H1 (cell line): ENCODE data around the gene PDPK1. TPM values are rescaled to one million over a fixed set of nuclear protein-coding genes. Genes with fewer than 3 reads are reported as not detected.
A peak's percentile ranks its signal among the peaks of the same experiment; 100 is the strongest.

ENCODE experiments used
- CTCF ChIA-PET: fragments of 300-600 bp; sonication (Branson Sonifier 250); formaldehyde crosslinking; loops from one replicate; lab custom pipeline; 2021; ENCODE audit not compliant: partially characterized antibody; lab: Charles Lee
- POLR2A ChIA-PET: fragments of 300-600 bp; sonication (Branson Sonifier 250); formaldehyde crosslinking; loops from one replicate; lab custom pipeline; 2021; ENCODE audit warnings: inconsistent platforms; ENCODE audit not compliant: partially characterized antibody; lab: Charles Lee
- DNase-seq, 2 experiments: peaks; one replicate each; pipeline versions ENCODE4 v3.0.0 to v3.0.0-alpha.2; 2010 to 2022; ENCODE audit warnings: low spot score in 2 of 2, low read depth in 1 of 2, mixed read lengths in 1 of 2
- FAIRE-seq: peaks from 2 replicates; lab custom pipeline; 2011; peaks lifted over from hg19 to GRCh38; lab: Jason Lieb, UNC
- H2AFZ ChIP-seq: 2 replicates; pipeline ENCODE4 v1.8.1; 2012; ENCODE audit warnings: low read length, inconsistent platforms
- H2AK5ac ChIP-seq: 2 replicates; pipeline ENCODE4 v1.6.1; 2013; ENCODE audit warnings: low read depth, low read length
- H2BK120ac ChIP-seq: replicated peaks from 2 replicates; pipeline ENCODE3; 2013; ENCODE audit warnings: low read depth, low read length, inconsistent platforms
- H2BK12ac ChIP-seq: 2 replicates; pipeline ENCODE4 v1.6.1; 2013; ENCODE audit warnings: low read depth, low read length
- H2BK15ac ChIP-seq: 2 replicates; pipeline ENCODE4 v1.6.1; 2013; ENCODE audit warnings: low read length
- H2BK20ac ChIP-seq: 2 replicates; pipeline ENCODE4 v1.6.1; 2013; ENCODE audit warnings: low read length
- H2BK5ac ChIP-seq: 2 replicates; pipeline ENCODE4 v1.6.1; 2013; ENCODE audit warnings: low read depth, low read length
- H3K14ac ChIP-seq: 2 replicates; pipeline ENCODE4 v1.6.1; 2013; ENCODE audit warnings: inconsistent platforms; ENCODE audit not compliant: insufficient read length
- H3K18ac ChIP-seq: 2 replicates; pipeline ENCODE4 v1.6.1; 2013; ENCODE audit warnings: low read length; ENCODE audit errors: extremely low read depth
- H3K23ac ChIP-seq: 2 replicates; pipeline ENCODE4 v1.6.1; 2013; ENCODE audit warnings: inconsistent platforms; ENCODE audit not compliant: insufficient read length
- H3K23me2 ChIP-seq: 2 replicates; pipeline ENCODE4 v1.6.1; 2013; ENCODE audit warnings: low read depth, low read length
- H3K27ac ChIP-seq: 2 replicates; pipeline ENCODE4 v1.6.1; 2011; ENCODE audit warnings: low read depth, low read length, inconsistent platforms
- H3K27me3 ChIP-seq, 4 experiments: replicated peaks in 1 of 4; 1 replicate in 1 of 4; 2 replicates in 3 of 4; pipeline versions ENCODE4 v1.6.1 to v1.8.1; 2011 to 2013; ENCODE audit warnings: low read length in 3 of 4, mild to moderate bottlenecking in 3 of 4, inconsistent platforms in 2 of 4, mixed read lengths in 2 of 4, moderate library complexity in 1 of 4; ENCODE audit not compliant: control insufficient read depth in 3 of 4, insufficient read depth in 3 of 4; ENCODE audit errors: extremely low read depth in 1 of 4
- H3K36me3 ChIP-seq, 4 experiments: 2 replicates each; pipeline versions ENCODE4 v1.6.1 to v1.8.1; 2011 to 2013; ENCODE audit warnings: mild to moderate bottlenecking in 4 of 4, low read length in 3 of 4, moderate library complexity in 2 of 4, control low read depth in 1 of 4, inconsistent platforms in 1 of 4; ENCODE audit not compliant: insufficient read depth in 4 of 4, control insufficient read depth in 2 of 4
- H3K4ac ChIP-seq: replicated peaks from 2 replicates; pipeline ENCODE3; 2013; ENCODE audit warnings: low read length, low read depth, mixed read lengths, inconsistent platforms; ENCODE audit not compliant: insufficient read length
- H3K4me1 ChIP-seq, 4 experiments: replicated peaks in 1 of 4; 1 replicate in 1 of 4; 2 replicates in 3 of 4; pipeline versions ENCODE4 v1.6.1 to v1.8.1; 2011 to 2013; ENCODE audit warnings: low read length in 3 of 4, inconsistent platforms in 2 of 4, mixed read lengths in 1 of 4; ENCODE audit not compliant: insufficient read depth in 4 of 4, control insufficient read depth in 3 of 4
- H3K4me2 ChIP-seq, 2 experiments: 2 replicates each; pipeline versions ENCODE4 v1.6.1 to v1.8.1; 2011 to 2013; ENCODE audit warnings: low read depth in 2 of 2, low read length in 2 of 2, control low read depth in 1 of 2, inconsistent platforms in 1 of 2, mild to moderate bottlenecking in 1 of 2; ENCODE audit not compliant: insufficient read depth in 1 of 2
- H3K4me3 ChIP-seq, 4 experiments: fragments of 200-600, 300-600 bp in 1 of 4; sonication (generic), shearing (Covaris generic), sonication (Bioruptor Twin) in 1 of 4; 2 replicates each; pipeline versions ENCODE4 v1.5.1 to v1.8.1; 2011 to 2016; ENCODE audit warnings: low read length in 4 of 4, low read depth in 3 of 4, control low read depth in 2 of 4, inconsistent platforms in 2 of 4, mild to moderate bottlenecking in 2 of 4, mixed read lengths in 1 of 4, moderate library complexity in 1 of 4; ENCODE audit not compliant: insufficient read depth in 2 of 4; ENCODE audit errors: extremely low read depth in 1 of 4
- H3K56ac ChIP-seq: replicated peaks from 2 replicates; pipeline ENCODE3; 2013; ENCODE audit warnings: low read depth, mild to moderate bottlenecking, mixed read lengths, low read length, inconsistent platforms; ENCODE audit not compliant: insufficient read length
- H3K79me1 ChIP-seq: 2 replicates; pipeline ENCODE4 v1.6.1; 2013; ENCODE audit warnings: low read depth, low read length, control low read depth
- H3K79me2 ChIP-seq, 2 experiments: 2 replicates each; pipeline versions ENCODE4 v1.6.1 to v1.8.1; 2012 to 2013; ENCODE audit warnings: low read length in 2 of 2, mild to moderate bottlenecking in 2 of 2, inconsistent platforms in 1 of 2; ENCODE audit not compliant: insufficient read depth in 2 of 2, control insufficient read depth in 1 of 2
- H3K9ac ChIP-seq, 4 experiments: replicated peaks in 1 of 4; 1 replicate in 1 of 4; 2 replicates in 3 of 4; pipeline versions ENCODE4 v1.6.1 to v1.8.1; 2011 to 2013; ENCODE audit warnings: low read depth in 3 of 4, low read length in 3 of 4, control low read depth in 2 of 4, mild to moderate bottlenecking in 2 of 4, moderate library complexity in 2 of 4, inconsistent platforms in 1 of 4; ENCODE audit errors: extremely low read depth in 1 of 4
- H3K9me3 ChIP-seq, 2 experiments: 2 replicates each; pipeline versions ENCODE4 v1.6.1 to v1.8.1; 2012 to 2013; ENCODE audit warnings: mild to moderate bottlenecking in 2 of 2, moderate library complexity in 2 of 2, control low read depth in 1 of 2, inconsistent platforms in 1 of 2, low read depth in 1 of 2, low read length in 1 of 2, mixed read lengths in 1 of 2; ENCODE audit not compliant: insufficient read depth in 2 of 2
- H4K20me1 ChIP-seq, 2 experiments: replicated peaks in 1 of 2; 2 replicates each; pipeline versions ENCODE3 to v1.8.1; 2011 to 2013; ENCODE audit warnings: inconsistent platforms in 2 of 2, low read length in 2 of 2, mild to moderate bottlenecking in 1 of 2; ENCODE audit not compliant: insufficient read depth in 2 of 2, control insufficient read depth in 1 of 2
- H4K5ac ChIP-seq: 2 replicates; pipeline ENCODE4 v1.6.1; 2013; ENCODE audit warnings: low read length, low read depth, mixed read lengths, inconsistent platforms; ENCODE audit not compliant: insufficient read length
- H4K8ac ChIP-seq: 2 replicates; pipeline ENCODE4 v1.8.0; 2013; ENCODE audit warnings: mild to moderate bottlenecking, moderate library complexity, low read length, inconsistent platforms; ENCODE audit not compliant: insufficient read depth; ENCODE audit errors: extremely low read depth
- H4K91ac ChIP-seq: replicated peaks from 2 replicates; pipeline ENCODE3; 2013; ENCODE audit warnings: low read length, mixed read lengths, inconsistent platforms; ENCODE audit not compliant: insufficient read length
- CTCF ChIP-seq, 3 experiments: IDR thresholded peaks; 1 replicate in 2 of 3; 2 replicates in 1 of 3; pipeline versions ENCODE4 v1.5.1 to v1.6.1; 2011; ENCODE audit warnings: low read length in 3 of 3, mild to moderate bottlenecking in 3 of 3, inconsistent platforms in 2 of 3, low read depth in 1 of 3, moderate library complexity in 1 of 3; ENCODE audit not compliant: insufficient read depth in 1 of 3; ENCODE audit errors: control extremely low read depth in 1 of 3
- GABPA ChIP-seq: IDR thresholded peaks from 2 replicates; pipeline ENCODE4 v1.6.1; 2011; ENCODE audit warnings: mild to moderate bottlenecking, low read length, moderate library complexity, borderline replicate concordance; ENCODE audit not compliant: insufficient read depth
- MAX ChIP-seq: IDR thresholded peaks from 2 replicates; pipeline ENCODE4 v1.6.1; 2012; ENCODE audit warnings: inconsistent platforms
- RAD21 ChIP-seq, 2 experiments: IDR thresholded peaks in 1 of 2; conservative IDR thresholded peaks in 1 of 2; 2 replicates each; pipeline ENCODE4 v1.6.1; 2011; ENCODE audit warnings: low read depth in 2 of 2, low read length in 2 of 2, improper control_type of control experiment in 1 of 2, inconsistent platforms in 1 of 2, mild to moderate bottlenecking in 1 of 2, moderate library complexity in 1 of 2
- WGBS, 2 experiments: shearing (Covaris generic) in 1 of 2; methylation state at CpG; one replicate each; pipeline versions ENCODE4 v1.1.6 to v1.1.7; 2013 to 2015; ENCODE audit warnings: low lambda C conversion rate in 2 of 2, mixed read lengths in 2 of 2, inconsistent platforms in 1 of 2, low coverage in 1 of 2, missing lambda C conversion rate in 1 of 2; ENCODE audit not compliant: insufficient replicate concordance in 2 of 2, insufficient coverage in 1 of 2, insufficient read length in 1 of 2; ENCODE audit errors: extremely low coverage in 1 of 2, missing lambda C conversion rate in 1 of 2; 5-methylcytosine and 5-hydroxymethylcytosine counted together
- polyA plus RNA-seq, 7 experiments: library from polyadenylated mRNA; depleted of rRNA in 3 of 7; stranded (reverse) in 5 of 7; unstranded in 2 of 7; fragments of >200 nt in 5 of 7; fragments of 200-250 nt in 2 of 7; gene quantifications; 1 replicate in 5 of 7; 2 replicates in 1 of 7; 4 replicates in 1 of 7; pipeline versions ENCODE4 v1.2.1 to v1.2.3, GENCODE V29; 2011 to 2013; ENCODE audit warnings: missing spikeins in 2 of 7, mixed read lengths in 2 of 7
- total RNA-seq: library from RNA; stranded (reverse); fragmentation: NEBNext Ultra II Directional; extraction: Animal tissue kit (Norgen Biotek cat#: 25700); gene quantifications from 2 replicates; pipeline ENCODE4 v1.2.1, GENCODE V29; 2021

Gene PDPK1
- total and polyA plus RNA-seq, 2 of the 8 experiments (the other 6 are each of a cell fraction or from before 2014, with no cell fraction given): 17.1 to 27.8 TPM

DNA sequence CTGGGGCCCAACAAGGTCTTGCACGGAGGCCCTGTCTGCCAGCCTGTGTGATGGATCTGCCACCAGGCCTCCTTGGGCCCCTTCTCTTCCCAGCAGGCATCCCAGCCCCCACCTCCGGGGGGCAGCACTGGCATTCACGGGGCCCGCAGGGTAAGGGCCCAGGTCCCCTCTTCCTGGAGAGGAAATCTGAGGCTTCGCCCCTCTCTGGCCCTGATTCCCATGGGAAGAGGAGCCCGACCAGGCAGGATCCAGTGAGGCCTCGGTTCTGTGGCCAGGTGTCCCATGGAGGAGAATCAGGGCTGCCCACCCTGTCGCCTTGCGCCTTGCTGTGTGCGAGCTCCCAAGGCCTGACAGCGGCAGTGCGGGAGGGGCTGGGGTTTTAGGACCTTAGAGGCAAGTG is 48.4 kb downstream of the PDPK1 start:
- Histone ChIP-seq H2AK5ac (no peak overlapping the region), H3K27me3 (no peaks in the 10 kb centered on the region), H2BK15ac (no peak overlapping the region), H3K79me2 (no peaks in the 10 kb centered on the region), H2BK120ac (no peak overlapping the region), H2AFZ (no peak overlapping the region), H3K79me1 (no peaks in the 10 kb centered on the region), H3K18ac (no peak overlapping the region), H2BK20ac (no peak overlapping the region), H4K5ac (no peak overlapping the region), H3K56ac (no peak overlapping the region), H3K4me3 (no peak overlapping the region), H3K23me2 (no peaks in the 10 kb centered on the region), H3K36me3 (peaks cover 0 to 7% (median 5%) of the 10 kb centered on the region in 4 experiments; a peak in 2 of 8 replicates), H3K9me3 (no peaks in the 10 kb centered on the region), H4K91ac (no peak overlapping the region), H2BK12ac (no peak overlapping the region), H3K4me1 (no peaks in the 10 kb centered on the region), H2BK5ac (no peak overlapping the region), H4K20me1 (peaks cover 0 to 7% of the 10 kb centered on the region in 2 experiments), H3K23ac (no peak overlapping the region), H4K8ac (no peak overlapping the region), H3K27ac (no peak overlapping the region), H3K4ac (no peak overlapping the region), H3K14ac (no peak overlapping the region), H3K9ac (no peak overlapping the region), H3K4me2 (no peak overlapping the region)
- FAIRE-seq (no peak), DNase-seq (peak in 1 of 2 experiments; percentile 71)
- POLR2A ChIA-PET: interaction anchor here (2.6 kb wide), 1 partner anchor 17 kb away, joined by 8 read pairs; no protein-coding TSS in a partner anchor
- CTCF ChIA-PET: interaction anchor here (1.2 kb wide), 2 partner anchors 10 to 141 kb away, joined by 3 read pairs; no protein-coding TSS in a partner anchor
- 85% methylated on average over 12 of the region's 12 CpGs; no CpG with 5 or more reads in 1 of the 2 experiments for WGBS, 2 experiments
- TF ChIP-seq GABPA: peak; percentile 39; the same call in 1 of the 2 replicates
- peak; percentile 26 to 49; a peak in 3 of 4 replicates for TF ChIP-seq RAD21 (IDR thresholded peaks at IDR 0.05 in 1 of 2, conservative IDR thresholded peaks at IDR 0.05 in 1 of 2; ENCODE audit: low read depth in 2 of 2, low read length in 2 of 2)
- peak; percentile 54 to 73 (median 64) for TF ChIP-seq CTCF (IDR thresholded peaks at IDR 0.05; ENCODE audit: control extremely low read depth in 1 of 3, insufficient read depth in 1 of 3, low read depth in 1 of 3, low read length in 3 of 3)
- no peak for TF ChIP-seq MAX
